CD4-positive, alpha-beta T cell treated with Interleukin-4 for 4 hours (primary cell): ENCODE results near the gene SHROOM1.

Source experiments
- DNase-seq: peaks from one replicate; pipeline ENCODE4 v3.0.0-alpha.2; 2020

SHROOM1 gene

GRCh38 chr5:132849347-132849746 lies 18.9 kb upstream of the SHROOM1 start:
- DNase-seq: no peak

- DNase-seq: no peak
Observed at GRCh38 chr5:132848270-132848669, 17.8 kb upstream of the SHROOM1 start.

- no peak for DNase-seq
Observed at GRCh38 chr5:132841305-132841704, 10.9 kb upstream of the SHROOM1 start.

- DNase-seq: no peak
Observed at GRCh38 chr5:132840896-132841295, 10.4 kb upstream of the SHROOM1 start.

GRCh38 chr5:132840313-132840712 lies 9.9 kb upstream of the SHROOM1 start:
- DNase-seq: no peak

- DNase-seq: no peak
Observed at GRCh38 chr5:132839426-132840301, 9.2 kb upstream of the SHROOM1 start.

- no peak for DNase-seq
Observed at GRCh38 chr5:132838516-132839282, 8.3 kb upstream of the SHROOM1 start.

- no peak for DNase-seq
Observed at GRCh38 chr5:132837868-132838267, 7.4 kb upstream of the SHROOM1 start.

- no peak for DNase-seq
Observed at GRCh38 chr5:132836852-132837251, 6.4 kb upstream of the SHROOM1 start.

GRCh38 chr5:132834057-132834456 lies 3.6 kb upstream of the SHROOM1 start:
- DNase-seq: no peak

- no peak for DNase-seq
Observed at GRCh38 chr5:132832612-132833011, 2.2 kb upstream of the SHROOM1 start.

GRCh38 chr5:132831095-132831860 lies 831 bp upstream of the SHROOM1 start:
- DNase-seq: no peak

GRCh38 chr5:132829742-132830435 lies 558 bp downstream of the SHROOM1 start:
- DNase-seq: peak; percentile 58

GRCh38 chr5:132828846-132829494 lies 1.5 kb downstream of the SHROOM1 start:
- DNase-seq: no peak

- no peak for DNase-seq
Observed at GRCh38 chr5:132827943-132828673, 2.3 kb downstream of the SHROOM1 start.

- no peak for DNase-seq
Observed at GRCh38 chr5:132826424-132827082, 3.9 kb downstream of the SHROOM1 start.

- DNase-seq: no peak
Observed at GRCh38 chr5:132825834-132826391, 4.5 kb downstream of the SHROOM1 start.

GRCh38 chr5:132825033-132825833 lies 5.2 kb downstream of the SHROOM1 start:
- DNase-seq: no peak

GRCh38 chr5:132824426-132824825 lies 6.0 kb downstream of the SHROOM1 start:
- DNase-seq: no peak
